Type B pancreatic cell (in vitro differentiated cells): ENCODE data around the gene RNF220. TPM values are rescaled to one million over a fixed set of nuclear protein-coding genes. Genes with fewer than 3 reads are reported as not detected.
"Not testable (repeated sequence)": the region's sequence is repeated elsewhere in the genome, so short reads cannot be mapped to it uniquely, and the experiment has no call there.

Experiments
- DNase-seq: peaks from one replicate; pipeline ENCODE4 v3.0.0; 2021; ENCODE audit warnings: mixed read lengths; ENCODE audit not compliant: unreplicated experiment; ENCODE audit errors: extremely low spot score
- H3K27ac Mint-ChIP-seq: 2 replicates; pipeline ENCODE4 v1.8.0; 2021; ENCODE audit warnings: mild to moderate bottlenecking, mixed read lengths
- H3K27me3 Mint-ChIP-seq: 2 replicates; pipeline ENCODE4 v1.8.0; 2021; ENCODE audit warnings: mixed read lengths
- H3K36me3 Mint-ChIP-seq: 2 replicates; pipeline ENCODE4 v1.8.0; 2021; ENCODE audit warnings: mixed read lengths
- H3K4me1 Mint-ChIP-seq: one replicate; pipeline ENCODE4 v1.8.0; 2021; ENCODE audit warnings: mixed read lengths; ENCODE audit not compliant: unreplicated experiment
- H3K4me3 Mint-ChIP-seq: 2 replicates; pipeline ENCODE4 v1.8.0; 2021; ENCODE audit warnings: mild to moderate bottlenecking, mixed read lengths
- H3K9me3 Mint-ChIP-seq: 2 replicates; pipeline ENCODE4 v1.8.0; 2021; ENCODE audit warnings: mixed read lengths
- total RNA-seq: library from RNA; stranded (reverse); gene quantifications from 2 replicates; pipeline ENCODE4 v1.2.1, GENCODE V29; 2021; ENCODE audit warnings: low replicate concordance
- TF ChIP-seq, protein P1 (sequence below): fragments of 200-600 bp; sonication (generic); conservative IDR thresholded peaks from 2 replicates; pipeline ENCODE4 v1.5.0; 2021; ENCODE audit warnings: antibody characterized with exemption, mild to moderate bottlenecking

RNF220 gene
- total RNA-seq, 1 donor from 2014 or later: 87.1 TPM

DNA sequence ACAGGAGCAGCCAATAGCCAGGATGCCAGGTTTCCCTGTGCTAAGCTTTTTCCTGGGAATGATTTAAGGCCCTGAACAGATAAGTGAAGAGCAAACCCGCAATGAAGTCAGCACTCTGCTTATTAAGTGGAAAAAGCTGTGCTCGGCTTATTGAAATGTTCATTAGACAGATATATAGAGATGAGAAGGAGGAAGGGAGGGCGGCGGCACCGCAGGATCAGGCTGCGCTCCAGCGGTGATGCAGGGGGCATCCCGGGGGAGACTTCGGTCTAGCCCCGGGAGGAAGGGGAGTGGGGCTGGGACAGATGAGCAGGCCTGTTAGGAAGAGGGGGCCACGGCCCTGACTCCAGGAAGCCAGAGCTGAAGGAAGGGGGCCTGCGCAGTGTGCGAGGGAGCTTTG lies 154.3 kb downstream of the RNF220 start:
- Mint-ChIP-seq H3K36me3 (no peaks in the 10 kb centered on the region), H3K27ac (no peak overlapping the region), H3K9me3 (no peaks in the 10 kb centered on the region), H3K4me3 (no peak overlapping the region), H3K4me1 (peaks cover 7% of the 10 kb centered on the region), H3K27me3 (peaks cover 56% of the 10 kb centered on the region)
- TF ChIP-seq, protein P1, sequence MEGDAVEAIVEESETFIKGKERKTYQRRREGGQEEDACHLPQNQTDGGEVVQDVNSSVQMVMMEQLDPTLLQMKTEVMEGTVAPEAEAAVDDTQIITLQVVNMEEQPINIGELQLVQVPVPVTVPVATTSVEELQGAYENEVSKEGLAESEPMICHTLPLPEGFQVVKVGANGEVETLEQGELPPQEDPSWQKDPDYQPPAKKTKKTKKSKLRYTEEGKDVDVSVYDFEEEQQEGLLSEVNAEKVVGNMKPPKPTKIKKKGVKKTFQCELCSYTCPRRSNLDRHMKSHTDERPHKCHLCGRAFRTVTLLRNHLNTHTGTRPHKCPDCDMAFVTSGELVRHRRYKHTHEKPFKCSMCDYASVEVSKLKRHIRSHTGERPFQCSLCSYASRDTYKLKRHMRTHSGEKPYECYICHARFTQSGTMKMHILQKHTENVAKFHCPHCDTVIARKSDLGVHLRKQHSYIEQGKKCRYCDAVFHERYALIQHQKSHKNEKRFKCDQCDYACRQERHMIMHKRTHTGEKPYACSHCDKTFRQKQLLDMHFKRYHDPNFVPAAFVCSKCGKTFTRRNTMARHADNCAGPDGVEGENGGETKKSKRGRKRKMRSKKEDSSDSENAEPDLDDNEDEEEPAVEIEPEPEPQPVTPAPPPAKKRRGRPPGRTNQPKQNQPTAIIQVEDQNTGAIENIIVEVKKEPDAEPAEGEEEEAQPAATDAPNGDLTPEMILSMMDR: no peak
- no peak for DNase-seq

DNA sequence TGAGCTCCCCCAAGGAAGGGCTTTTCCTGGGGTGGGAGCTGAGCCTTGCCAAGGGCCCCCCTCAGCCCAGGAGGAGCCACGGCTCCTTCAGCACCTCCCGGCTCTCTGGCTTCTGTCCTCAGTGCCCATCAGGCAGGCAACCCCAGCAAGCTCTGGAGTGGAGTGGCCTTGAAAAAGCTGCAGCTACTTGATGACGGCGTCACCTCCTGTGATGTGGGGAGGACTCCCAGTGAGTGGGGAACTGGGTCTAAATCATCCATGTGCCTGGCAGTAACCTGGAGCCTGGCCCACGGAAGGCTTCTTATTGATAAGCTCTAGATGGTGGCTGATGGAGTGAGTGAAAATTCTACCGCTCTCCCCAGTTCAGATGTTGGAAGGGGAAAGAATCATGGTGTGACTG lies 154.9 kb downstream of the RNF220 start:
- no peak for DNase-seq
- TF ChIP-seq, protein P1: no peak
- H3K4me1 Mint-ChIP-seq: peaks cover 10% of the 10 kb centered on the region
- no peaks in the 10 kb centered on the region for H3K9me3 Mint-ChIP-seq
- peaks cover 55% of the 10 kb centered on the region for H3K27me3 Mint-ChIP-seq
- H3K4me3 Mint-ChIP-seq: no peak overlapping the region
- H3K27ac Mint-ChIP-seq: no peak overlapping the region
- no peaks in the 10 kb centered on the region for H3K36me3 Mint-ChIP-seq

DNA sequence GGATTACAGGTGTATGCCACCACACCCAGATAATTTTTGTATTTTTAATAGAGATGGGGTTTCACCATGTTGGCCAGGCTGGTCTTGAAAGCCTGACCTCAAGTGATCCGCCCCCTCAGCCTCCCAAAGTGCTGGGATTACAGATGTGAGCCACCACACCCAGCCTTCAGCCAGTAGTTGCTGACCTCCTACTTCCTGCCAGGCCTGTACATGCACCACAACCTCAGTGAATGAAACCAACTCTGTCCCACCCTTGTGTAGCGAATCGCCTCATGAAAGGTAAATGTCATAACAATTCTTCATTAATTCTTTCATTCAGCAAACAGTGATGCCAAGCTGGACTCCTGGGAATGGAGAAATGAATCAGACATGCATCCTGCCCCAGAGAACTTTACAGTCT lies 155.6 kb downstream of the RNF220 start:
- DNase-seq, H3K4me3 Mint-ChIP-seq, H3K27ac Mint-ChIP-seq, H3K9me3 Mint-ChIP-seq, H3K36me3 Mint-ChIP-seq: not testable (repeated sequence)
- Mint-ChIP-seq H3K27me3 (peaks cover 55% of the 10 kb centered on the region), H3K4me1 (peaks cover 12% of the 10 kb centered on the region)

DNA sequence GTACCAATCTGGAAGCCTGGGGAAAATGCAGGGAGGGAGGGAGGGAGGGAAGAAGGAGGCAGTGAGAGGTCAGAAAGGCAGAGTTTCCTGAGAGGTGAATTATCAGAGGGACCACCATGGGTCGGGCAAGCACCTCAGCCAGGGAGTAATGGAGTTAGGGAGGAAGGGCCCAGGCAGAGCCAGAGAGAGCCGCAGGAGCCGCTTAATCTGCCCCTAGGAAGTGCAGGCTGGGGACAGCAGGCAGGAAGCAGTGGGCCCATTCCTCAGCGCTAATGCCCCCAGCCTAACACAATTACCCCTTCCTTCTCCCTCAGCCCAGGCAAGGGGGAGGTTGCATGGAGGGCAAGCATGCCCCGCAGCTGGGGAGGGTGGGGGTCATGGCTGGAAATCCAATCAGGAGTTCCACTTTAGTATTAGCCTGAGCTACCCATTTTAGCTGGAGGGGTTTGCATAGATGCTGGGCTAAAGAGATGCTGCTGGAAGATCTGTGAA lies 160.2 kb downstream of the RNF220 start:
- Mint-ChIP-seq H3K36me3 (no peaks in the 10 kb centered on the region), H3K27me3 (peaks cover 63% of the 10 kb centered on the region), H3K4me3 (no peak overlapping the region), H3K9me3 (no peaks in the 10 kb centered on the region), H3K4me1 (peaks cover 14% of the 10 kb centered on the region), H3K27ac (no peak overlapping the region)
- DNase-seq: no peak
- TF ChIP-seq, protein P1: no peak

DNA sequence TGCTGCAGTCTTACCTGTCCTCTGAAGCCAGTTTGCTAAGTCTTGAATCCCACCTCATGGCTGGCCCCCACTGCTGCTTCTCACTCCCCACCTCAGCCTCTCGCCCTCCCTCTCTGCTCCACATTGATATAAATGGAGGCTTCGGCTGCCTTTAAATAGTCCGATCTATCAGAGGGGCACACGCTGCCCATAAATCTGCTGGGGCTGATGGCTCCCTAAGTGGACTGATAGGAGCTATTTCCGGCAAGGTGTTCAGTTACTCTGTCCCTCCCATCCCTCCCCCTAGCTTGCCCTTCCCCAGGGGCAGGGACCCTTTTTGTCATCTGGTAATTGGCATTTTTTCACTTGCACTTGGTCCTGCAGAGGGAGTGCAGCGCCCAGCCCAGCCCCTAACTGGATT lies 160.8 kb downstream of the RNF220 start:
- Mint-ChIP-seq H3K27ac (no peak overlapping the region), H3K4me1 (peaks cover 14% of the 10 kb centered on the region), H3K27me3 (peaks cover 67% of the 10 kb centered on the region), H3K4me3 (no peak overlapping the region), H3K36me3 (no peaks in the 10 kb centered on the region), H3K9me3 (no peaks in the 10 kb centered on the region)
- no peak for DNase-seq
- TF ChIP-seq, protein P1: no peak

DNA sequence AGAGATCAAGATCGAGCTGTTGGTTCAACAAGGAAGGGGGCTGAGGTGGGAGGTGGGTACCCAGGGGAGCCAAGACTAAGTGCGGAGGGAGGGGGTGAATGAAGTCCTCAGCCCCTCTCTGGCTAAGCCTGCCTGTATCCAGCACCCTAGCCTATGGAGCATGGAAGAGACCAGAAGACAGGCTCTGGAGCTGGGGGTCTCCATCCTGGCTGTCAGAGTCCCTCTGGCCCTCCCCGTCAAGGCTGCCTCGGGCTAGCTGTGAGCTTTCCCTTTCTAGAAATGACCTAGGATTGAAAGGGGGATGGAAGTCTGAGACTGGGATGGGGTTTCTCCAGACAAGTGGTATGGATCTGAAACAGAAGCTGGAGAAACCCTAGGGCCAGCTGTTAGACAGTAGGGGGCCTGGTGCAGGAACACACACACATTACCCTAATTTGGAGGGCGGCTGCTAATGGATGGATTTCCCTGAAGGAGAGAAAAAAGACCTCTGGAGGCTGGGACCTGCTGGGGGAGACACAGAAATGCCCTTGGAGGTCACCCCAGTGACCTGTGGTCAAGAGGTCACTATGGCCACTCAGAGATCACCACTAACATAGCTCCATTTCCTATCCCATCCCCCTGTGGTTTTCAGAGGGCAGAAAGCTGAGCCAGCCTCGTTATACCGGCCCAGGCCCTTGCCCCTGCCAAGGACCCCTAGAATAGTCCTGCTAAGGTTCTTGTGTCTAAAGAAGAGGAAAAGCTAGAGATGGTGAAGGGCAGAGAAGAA lies 161.4 kb downstream of the RNF220 start:
- Mint-ChIP-seq H3K4me3 (no peak overlapping the region), H3K27me3 (peaks cover 67% of the 10 kb centered on the region), H3K27ac (no peak overlapping the region), H3K36me3 (no peaks in the 10 kb centered on the region), H3K4me1 (peaks cover 14% of the 10 kb centered on the region), H3K9me3 (no peaks in the 10 kb centered on the region)
- DNase-seq: no peak
- TF ChIP-seq, protein P1: no peak
